Stimulated activated CD4-positive, alpha-beta T cell treated with anti-CD3 and anti-CD28 coated beads, Interleukin-4, amount 100 ng/mL, for 48 hours (primary cell): ENCODE results near the gene SF1.
"Not testable (repeated sequence)": the region's sequence is repeated elsewhere in the genome, so short reads cannot be mapped to it uniquely, and the experiment has no call there.

Experiments used
- DNase-seq, 2 donors: peaks; one replicate each; pipeline ENCODE4 v3.0.0-alpha.2; 2020; ENCODE audit warnings: low read depth in 2 of 2

Gene SF1, protein sequence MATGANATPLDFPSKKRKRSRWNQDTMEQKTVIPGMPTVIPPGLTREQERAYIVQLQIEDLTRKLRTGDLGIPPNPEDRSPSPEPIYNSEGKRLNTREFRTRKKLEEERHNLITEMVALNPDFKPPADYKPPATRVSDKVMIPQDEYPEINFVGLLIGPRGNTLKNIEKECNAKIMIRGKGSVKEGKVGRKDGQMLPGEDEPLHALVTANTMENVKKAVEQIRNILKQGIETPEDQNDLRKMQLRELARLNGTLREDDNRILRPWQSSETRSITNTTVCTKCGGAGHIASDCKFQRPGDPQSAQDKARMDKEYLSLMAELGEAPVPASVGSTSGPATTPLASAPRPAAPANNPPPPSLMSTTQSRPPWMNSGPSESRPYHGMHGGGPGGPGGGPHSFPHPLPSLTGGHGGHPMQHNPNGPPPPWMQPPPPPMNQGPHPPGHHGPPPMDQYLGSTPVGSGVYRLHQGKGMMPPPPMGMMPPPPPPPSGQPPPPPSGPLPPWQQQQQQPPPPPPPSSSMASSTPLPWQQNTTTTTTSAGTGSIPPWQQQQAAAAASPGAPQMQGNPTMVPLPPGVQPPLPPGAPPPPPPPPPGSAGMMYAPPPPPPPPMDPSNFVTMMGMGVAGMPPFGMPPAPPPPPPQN

DNA sequence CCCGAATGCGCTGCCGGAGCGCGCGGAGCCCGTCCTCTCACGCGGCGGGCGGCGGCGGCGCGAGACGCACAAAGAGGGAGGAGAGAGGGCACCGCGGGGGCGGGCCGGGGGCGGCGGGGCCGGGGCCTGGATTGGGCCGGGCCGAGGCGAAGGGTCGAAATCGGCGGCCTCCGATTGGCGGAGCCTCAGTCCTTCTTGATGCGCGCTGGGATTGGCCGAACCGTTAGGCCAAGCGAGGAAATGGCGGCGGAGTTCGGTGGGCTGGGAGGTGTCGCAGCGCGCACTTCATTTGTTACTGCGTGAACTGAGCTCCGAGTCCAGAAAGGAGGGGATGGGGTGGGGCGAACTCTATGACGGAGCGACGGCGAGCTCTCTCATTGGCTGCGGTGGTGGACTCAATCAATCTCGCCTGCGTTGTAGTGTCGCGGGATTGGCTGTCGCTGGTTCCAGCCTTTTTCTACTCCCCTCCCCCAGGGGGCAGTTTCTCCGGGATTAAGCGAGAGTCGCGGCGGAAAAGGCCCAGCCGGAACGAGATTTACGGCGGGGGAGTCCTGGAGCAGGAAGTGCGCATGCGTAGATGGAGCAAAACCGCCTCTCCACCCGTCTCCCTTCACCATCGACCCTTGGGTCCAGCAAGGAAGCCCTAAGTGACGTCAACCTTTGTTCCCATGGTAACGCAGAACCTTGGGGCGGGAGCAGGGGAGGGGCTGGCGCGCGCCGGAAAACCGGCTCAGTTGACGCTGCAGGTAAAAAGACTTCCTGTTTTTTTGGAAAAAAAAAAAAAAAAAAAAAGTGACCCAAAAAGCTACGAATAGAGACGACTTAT lies at the start of gene SF1:
Gene SF1, minus strand, starts transcription at position 70 of the 826 bp plus-strand sequence. CDS start 150 bp downstream, outside the sequence.
- DNase-seq, result peak; percentile 96 to 98

DNA sequence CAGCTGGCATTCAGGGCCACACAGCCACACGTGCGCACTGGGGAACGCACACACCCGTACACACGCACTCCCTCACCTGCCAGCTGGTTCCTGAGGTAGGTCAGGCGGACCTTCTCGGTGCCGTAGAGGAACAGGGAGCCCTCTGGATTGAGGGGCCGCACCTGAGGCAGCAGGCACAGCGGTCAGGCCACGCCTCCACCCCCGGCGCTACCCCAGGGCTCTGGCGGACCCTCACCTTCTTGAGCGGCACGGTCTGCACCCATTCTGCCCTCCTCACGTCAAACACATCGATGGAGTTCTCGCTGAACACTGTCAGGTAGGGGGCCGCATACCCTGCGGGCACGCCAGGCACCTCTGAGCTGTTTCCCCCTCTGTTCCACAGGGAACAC lies 49.1 kb upstream of the SF1 start:
- no peak for DNase-seq

DNA sequence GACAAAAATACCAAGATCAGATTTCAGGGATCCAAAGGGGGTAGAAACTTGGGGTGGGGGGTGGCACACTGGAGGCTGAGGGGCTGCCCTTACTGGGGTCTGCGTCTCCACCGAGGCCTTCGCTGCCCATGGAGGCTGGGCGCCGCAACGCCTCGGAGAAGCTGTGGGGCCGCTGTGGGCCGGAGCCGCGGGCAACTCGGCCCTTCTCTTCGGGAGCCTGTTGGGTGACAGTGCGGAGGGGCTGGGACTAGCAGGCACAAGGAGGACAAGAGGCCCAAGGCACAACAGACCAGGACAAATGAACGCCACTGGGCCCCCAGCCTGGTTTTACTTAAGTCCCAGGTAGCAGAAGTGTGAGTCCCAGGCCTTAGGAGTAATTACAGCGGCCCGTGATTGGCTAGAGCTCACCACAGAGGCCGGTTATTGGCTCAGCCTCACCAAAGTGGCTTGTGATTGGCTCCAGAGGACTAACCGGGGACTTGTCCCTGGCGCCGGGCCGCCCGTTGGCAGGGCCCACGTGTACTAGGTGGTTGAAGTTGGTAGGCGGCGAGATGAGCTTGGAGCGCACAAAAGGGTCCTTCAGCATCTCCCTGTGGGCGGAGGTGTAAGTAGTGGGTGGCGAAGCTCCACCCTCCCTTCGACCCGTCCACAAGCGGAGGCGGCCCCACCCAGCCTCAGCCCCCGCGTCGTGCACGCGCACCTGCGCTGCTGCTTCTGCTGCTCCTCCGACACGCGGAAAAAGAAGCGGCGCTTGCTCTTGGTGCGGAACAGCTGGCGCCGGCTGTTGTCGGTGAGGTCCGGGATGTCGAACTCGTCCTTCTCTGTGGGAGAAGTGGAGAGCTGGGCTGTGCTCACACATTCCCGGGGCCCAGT lies 48.5 kb upstream of the SF1 start:
- no peak for DNase-seq

DNA sequence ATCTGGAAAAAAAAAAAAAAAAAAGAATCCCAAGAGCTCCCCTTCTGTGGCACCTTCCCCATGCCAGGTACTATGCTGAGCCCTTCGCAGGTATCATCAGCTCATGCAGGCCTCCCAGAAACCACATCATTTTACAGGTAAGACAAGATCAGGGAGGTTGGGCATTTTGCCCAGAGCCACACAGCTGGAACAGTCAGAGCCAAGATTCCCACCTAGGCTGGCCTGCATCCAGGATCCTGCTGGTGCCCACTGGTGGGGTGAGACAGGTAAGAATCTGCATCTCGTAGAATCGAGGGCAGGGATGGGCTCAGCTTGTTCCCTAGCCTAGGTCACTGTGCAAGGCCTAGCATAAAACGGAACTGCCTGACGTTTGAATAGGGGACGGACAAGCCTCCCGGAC lies 47.7 kb upstream of the SF1 start:
- no peak for DNase-seq

DNA sequence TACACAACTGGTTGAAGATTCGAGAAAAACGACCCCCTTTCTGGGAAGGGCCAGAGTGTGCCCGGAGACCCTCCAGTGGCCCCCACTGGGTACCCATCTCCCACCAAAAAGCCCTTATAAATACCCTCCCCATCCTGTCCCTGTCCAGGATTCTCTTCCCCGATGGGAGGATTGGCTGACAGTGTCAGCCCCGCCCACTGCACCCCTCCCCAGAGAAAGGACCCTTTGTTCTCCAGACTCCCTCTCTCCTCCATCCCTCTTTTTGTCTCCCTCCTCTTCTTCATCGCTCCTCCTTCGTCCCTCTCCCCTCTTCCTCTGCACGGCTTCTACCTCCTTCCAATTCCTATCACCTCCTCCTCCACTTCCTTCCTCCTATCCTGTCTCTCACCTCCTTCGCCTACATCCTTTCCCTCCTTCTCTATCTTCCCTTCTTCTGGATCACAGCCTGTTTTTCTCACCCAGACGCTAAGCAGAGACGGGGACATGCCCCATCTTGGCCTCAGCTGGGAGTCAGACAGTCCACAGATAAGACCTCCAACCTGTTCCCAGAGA lies 45.3 kb upstream of the SF1 start:
- DNase-seq, result no peak

DNA sequence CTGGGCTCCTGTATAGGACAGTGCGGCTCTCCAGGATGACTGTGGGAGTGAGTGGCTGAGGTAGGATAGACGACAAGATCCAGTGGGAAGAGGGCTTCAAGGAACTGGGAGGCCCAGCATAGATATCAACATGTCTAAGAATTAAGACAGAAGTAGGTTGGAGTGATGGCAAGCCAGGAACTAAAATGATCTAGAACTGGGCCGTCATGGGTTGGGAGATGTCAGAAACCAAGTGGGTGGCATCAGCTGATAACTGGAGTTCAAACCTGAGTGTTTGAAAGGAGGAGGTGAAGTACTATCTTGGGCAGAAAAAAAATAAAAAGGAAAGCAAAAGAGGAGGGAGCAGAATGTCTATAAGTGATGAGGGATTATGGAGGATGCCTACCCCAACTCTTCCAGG lies 39.1 kb upstream of the SF1 start:
- no peak for DNase-seq

DNA sequence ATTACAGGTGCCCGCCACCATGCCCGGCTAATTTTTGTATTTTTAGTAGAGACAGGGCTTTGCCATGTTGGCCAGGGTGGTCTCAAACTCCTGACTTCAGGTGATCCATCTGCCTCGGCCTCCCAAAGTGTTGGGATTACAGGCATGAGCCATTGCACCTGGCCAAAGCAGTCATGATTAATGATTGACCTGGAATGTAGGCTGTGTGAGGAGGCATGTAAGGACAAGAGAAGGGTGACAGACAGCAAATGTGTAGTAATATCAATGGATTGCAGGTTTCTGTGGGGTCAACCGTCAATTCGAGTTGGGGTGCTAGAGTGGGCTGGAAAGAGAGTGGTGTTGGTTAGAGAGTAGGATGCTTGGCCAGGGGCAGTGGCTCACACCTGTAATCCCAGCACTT lies 37.1 kb upstream of the SF1 start:
- DNase-seq, result not testable (repeated sequence)

DNA sequence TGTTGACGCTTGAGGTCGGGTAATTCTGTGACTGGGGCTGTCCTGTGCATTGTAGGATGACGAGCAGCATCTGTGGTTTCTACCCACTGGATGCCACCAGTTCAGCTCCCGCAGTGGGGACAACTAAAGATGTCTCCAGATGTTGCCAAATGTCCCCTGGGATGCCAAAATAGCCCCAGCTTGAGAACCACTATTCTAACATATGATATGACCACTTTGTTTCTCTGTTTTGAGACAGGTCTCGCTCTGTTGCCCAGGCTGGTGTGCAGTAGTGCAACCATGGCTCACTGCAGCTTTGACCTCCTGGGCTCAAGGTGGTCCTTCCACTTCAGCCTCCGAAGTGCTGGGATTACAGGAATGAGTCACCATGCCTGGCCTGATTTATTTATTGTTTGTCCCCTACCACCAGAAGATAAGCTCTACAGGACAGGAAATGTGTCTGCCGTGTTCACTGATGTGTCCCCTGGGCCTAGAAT lies 36.4 kb upstream of the SF1 start:
- no peak for DNase-seq

DNA sequence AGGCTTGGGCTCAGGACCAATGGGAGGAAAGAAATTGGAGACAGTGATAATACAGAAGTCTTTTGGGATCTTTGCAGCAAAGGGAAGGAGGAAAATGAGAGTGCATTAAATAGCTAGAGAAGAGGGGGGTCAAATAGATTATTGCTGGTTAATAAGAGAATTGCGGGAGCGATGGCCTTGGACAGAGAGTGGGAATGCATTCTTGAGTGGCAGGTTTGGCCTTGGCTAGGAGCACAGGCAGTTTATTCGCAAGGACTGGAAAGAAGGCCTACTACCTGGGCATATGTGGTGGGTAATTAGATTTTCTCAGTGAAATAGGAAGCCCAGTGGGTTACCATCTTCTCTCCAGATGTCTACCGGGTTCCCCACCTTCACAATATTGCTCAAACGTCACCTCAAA lies 35.5 kb upstream of the SF1 start:
- DNase-seq, result no peak

DNA sequence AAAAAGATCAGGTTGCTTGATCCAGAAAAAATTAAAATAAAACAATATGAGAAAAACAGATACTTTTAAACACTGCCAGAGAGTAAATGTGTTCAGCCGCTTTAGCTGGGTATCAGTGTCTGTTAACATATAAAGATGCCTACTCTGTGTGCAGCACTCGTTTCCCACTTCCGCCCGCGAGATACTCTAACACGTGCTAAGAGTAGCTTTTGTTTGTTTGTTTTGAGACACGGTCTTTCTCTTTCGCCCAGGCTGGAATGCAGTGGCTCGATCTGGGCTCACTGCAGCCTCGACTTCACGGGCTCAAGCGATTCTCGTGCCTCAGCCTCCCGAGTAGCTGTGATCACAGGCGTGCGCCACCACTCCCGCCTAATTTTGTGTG lies 32.5 kb upstream of the SF1 start:
- DNase-seq, result peak in 1 of 2 donors; percentile 12

DNA sequence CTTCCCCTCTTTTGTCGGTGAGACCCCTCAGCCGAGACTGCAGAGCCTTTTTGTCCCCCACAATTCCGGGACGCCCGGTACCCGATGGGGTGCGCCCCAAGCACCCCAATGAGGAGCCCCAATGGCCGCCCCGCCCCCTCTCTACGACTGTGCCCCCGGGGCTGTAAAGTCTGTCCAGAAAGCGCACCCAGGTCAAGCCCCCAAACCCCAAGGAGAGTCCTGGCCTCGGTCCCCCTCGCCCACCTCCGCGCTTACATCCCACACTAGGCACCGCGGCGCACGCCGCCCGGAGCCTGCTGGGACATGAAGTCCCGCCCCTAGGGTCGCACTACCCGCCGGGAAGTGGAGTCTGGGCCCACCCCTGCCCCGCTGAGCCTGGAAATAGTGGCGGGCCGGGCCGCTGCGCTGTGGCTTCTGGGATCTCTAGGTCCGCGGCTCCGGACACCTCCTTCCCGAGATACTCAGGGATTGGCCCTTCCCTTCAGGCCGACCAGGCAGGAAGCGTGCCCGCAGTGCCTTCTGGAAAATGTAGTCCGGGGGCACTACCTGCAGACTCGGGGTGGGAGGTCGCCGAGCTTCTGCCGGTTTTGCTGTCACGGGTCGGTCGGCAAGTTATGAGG lies 32.0 kb upstream of the SF1 start, which contains the start of gene MEN1:
Gene MEN1, minus strand, starts transcription at position 281 of the 620 bp plus-strand sequence. CDS start 442 bp downstream, outside the sequence.
- DNase-seq, result peak; percentile 78 to 83

DNA sequence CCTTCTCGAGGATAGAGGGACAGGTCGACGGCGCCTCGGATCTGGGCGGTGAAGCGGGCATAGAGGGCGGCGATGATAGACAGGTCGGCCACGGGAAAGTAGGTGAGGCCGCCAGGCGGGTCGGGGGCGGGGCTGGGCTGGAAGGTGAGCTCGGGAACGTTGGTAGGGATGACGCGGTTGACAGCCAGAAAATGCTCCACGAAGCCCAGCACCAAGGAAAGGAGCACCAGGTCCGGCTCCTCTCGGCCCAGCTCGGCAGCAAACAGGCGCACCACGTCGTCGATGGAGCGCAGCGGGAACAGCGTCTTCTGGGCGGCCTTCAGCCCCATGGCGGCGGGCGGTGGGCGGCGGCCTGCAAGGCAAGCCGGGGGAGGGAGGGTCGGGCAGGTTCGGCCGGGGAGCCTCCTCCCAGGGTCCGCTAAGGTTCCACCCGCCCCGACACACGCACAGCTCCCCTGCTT lies 31.5 kb upstream of the SF1 start:
- DNase-seq, result peak in 1 of 2 donors; percentile 10

DNA sequence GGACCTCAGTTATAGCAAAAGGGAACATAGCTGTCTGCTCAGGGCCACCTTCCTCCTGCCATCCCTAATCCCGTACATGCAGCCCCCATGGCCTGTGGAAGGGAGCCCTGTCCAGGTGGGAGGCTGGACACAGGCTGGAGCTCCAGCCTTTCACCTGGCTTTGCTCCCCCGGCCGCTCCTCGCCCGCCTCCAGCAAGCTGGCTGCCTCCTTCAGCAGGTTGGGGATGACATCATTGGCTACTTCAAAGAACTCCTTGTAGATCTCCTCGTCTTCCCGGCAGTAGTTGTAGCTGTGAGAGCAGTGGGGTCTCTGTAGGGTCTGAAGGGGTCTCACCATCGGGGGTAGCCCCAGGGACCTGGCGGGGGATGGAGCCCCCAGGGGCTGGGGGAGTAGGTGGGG lies 27.1 kb upstream of the SF1 start:
- no peak for DNase-seq

DNA sequence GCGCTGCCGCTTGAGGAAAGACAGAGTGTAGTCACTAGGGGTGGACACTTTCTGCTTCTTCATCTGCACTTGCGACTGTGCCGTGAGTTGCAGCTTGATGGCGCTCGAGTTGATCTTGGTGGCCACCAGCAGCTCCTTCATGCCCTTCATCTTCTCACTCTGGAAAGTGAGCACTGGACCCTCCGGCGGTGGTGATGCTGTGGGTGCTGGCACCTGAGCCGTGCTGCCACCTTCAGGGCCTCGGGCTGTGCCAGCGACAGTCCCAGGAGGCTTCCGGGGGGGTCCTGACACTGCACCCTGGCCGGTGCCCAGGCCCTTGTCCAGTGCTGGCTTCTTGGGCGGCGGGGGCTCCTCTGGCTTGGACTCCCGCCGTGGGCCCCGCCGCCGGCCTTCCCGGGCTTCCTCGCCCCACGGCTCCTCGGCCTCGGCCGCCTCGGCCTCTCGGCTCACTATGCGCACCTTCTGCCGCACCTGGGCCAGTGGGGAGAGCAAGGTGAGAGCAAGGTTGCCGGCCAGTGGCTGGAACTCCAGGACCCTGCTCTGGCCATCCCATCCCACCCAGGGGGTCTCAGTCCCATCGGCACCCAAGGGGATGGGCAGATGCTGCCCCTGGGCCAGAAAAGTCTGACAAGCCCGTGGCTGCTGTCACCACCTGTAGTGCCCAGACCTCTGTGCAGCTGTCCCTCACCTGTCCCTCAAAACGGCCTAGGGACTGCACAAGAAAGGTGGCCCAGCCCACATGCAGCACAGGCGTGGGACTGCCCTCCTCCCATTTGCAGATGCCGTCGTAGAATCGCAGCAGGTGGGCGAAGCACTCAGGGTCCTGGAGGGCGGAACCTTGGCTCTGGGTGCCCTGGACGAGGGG lies 26.2 kb upstream of the SF1 start:
- DNase-seq, result no peak

DNA sequence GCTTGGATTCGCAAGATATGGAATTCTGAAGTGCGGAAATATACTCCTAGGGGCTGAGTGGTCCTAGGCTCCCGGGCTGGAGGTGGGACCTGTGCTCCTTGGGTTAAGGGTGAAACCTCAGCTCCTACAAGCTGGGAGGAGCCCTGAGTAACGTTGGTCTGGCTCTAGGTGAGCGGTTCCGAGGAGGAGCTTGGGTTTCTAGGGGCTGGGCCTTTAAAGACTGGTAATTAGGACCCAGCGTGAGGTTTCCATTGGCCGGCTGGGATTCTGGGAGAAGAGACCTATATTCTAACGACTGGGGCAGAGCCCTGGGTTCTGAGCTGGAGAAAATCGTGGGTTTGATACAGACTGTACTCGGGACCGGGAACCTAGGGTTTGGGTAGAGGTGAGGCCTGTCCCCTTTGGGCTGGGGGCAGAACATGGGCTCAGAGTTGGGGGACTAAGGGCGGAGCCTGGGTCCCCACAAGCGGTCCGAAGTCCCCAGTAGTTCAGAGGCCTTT lies 25.6 kb upstream of the SF1 start:
- DNase-seq, result no peak

DNA sequence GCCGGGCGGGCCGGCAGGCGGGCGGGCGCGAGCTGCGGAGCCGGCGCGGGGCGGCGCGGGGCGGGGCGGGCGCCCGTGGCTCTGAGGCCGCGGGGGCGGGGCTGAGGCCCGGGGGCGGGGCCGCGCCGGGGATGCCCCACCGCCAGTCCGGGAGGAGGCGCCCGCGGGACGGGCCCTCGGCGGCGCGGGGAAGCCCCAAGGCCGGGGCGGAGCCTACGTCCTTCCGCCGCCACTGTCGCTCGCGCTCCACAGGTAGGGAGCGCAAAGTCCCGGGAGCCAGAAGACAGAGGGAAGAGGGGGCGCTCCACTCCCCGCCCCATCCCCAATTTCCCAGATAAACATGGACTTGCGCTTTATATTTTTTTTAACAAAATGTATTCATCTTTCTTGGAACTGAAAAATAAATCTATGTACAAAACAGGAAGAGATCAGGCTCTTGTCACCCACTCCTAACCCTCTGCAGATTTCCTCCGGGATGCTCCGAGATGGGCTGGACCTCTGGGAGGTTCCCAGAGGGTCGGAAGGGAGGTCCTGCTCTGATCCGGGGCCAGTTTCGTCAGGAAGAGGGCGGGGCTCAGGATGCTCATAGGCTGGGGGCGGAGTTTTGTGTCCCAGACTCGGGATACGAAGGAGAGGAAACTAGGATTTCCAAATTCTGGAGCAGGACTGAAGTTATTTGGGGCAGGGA lies 25.0 kb upstream of the SF1 start, which contains the start of gene MAP4K2:
Gene MAP4K2, minus strand, starts transcription at position 57 of the 688 bp plus-strand sequence. CDS start 65 bp downstream, outside the sequence.
- DNase-seq, result peak; percentile 77 to 85

DNA sequence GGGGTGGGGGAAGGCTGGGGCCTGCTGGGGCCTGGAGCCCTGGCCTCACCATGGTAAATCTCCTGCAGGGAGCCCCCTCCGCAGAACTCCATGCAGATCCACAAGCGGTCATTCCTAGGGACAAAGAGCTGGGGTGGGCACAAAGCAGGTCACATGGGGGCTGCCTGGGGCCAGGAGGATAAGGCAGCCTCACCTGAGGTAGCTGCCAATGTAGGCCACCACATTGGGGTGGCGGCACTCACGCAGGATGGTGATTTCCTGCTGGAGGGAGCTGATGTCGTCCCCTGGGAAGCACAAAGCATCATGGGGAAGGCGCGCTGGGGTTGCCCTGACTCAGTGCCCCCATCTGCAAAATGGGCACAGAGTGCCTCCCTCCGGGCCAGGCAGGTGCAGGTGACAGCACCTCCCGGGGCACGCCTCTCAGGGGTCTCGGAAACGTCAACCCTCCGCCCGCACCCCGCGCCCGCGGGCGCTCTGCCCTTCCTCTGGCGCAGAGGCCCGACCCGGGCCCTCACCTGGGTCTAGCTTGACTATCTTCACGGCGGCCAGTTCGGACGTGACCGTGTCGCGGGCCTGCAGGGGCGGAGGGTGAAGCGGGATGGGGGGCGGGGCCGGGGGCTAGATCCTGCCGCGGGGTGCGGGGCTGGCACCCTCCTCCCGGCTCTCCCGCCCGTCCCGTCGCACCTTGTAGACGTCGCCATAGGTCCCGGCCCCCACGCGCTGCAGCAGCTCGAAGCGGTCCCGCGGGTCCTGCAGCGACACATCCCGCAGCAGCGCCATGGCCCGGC lies 24.2 kb upstream of the SF1 start:
- DNase-seq, result peak; percentile 18 to 30
